ENCODE measurements around the gene LINC00305.

The LINC00305 gene

DNA sequence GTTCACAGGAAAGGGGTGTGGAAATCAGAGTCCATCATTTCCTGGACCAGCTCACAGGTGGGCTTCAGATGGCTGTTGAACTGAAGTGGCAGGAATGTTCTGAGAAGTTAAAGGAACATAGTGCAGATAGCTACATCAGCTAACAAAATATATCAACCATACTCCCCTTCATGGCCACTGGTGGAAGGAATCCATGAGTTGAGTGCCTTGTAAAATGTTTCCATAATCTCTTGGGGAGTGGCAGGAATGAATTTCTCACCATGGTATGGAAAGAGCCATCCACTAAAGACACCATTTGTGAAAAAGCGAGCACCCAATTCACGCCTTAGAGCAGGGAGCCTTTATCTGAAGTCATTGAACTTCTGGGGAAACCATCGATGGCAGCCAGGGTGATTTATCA is at the start of gene LINC00305:
TSS of gene LINC00305 (minus strand) at position 101 of the 400 bp plus-strand sequence.
- DNase-seq (ENCODE audit: low spot score), result no peak

DNA sequence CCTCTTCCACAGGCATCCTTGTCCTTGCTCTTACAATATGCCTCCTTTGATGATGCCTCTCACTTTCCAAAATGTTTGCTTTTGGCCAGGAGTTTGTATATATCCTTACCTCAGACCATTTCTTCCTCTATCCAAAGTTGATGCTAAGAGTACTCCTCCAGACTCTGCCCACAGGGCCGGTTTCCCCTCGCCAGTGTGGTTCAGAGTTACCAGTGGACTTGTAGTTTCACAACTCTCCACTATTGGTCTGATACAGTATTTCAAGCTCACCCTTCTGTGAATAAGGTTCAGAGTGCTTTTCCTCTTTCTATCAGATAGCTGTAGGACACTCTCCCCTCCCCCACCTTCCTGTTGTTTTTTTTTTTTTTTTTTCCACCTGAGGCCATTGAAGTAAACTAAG is 42.2 kb upstream of the LINC00305 start:
- no peak for DNase-seq (ENCODE audit: low spot score)

DNA sequence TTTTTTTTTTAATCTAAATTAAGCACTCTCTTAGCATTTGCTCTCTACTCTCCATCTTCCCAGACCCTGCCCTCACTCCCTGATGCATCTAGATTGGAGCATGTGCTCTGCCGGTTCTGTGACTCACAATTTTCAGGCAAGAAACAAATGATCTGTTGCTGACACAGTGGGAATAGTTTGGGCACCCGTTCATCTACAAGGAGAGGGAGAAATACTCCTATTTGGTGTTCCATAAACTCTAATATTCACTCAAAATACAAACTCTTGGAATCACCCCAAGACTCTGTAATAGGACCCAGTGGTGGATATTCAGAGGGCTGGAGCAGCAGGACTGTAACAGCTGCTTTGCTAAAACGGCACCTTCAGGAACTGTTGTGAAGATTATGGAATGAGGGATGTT is 37.1 kb upstream of the LINC00305 start:
- DNase-seq (ENCODE audit: low spot score), result no peak

- DNase-seq (ENCODE audit: low spot score), result no peak
Observed at GRCh38 chr18:64183665-64184064, 34.8 kb upstream of the LINC00305 start.

GRCh38 chr18:64180617-64181016 is 31.7 kb upstream of the LINC00305 start:
- no peak for DNase-seq (ENCODE audit: low spot score)

GRCh38 chr18:64180171-64180570 is 31.3 kb upstream of the LINC00305 start:
- no peak for DNase-seq (ENCODE audit: low spot score)

DNA sequence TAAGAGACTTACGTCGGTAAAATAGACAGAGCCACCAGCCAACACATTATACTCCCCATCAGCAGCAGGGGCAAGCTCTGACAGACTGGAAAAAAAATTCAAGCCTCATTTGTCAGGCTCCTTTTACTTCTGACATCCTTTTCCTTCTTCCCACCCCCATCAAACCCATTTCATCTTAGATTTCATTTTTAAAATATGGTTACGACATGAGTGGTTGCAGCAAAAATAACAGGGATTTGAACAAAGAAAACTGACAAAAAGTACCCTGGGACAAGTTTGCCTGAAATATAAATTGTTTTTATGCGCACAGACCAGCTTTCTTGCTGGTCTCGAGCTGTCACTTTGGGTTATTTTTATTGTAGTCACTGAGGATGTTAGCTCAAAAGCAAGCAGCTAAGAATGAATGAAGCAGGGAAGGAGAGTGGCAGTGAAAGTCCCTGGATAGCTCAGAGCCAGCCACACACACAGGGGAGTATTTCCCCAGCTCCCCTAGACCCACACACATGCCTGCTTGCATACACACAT is 30.7 kb upstream of the LINC00305 start:
- DNase-seq (ENCODE audit: low spot score), result no peak

DNA sequence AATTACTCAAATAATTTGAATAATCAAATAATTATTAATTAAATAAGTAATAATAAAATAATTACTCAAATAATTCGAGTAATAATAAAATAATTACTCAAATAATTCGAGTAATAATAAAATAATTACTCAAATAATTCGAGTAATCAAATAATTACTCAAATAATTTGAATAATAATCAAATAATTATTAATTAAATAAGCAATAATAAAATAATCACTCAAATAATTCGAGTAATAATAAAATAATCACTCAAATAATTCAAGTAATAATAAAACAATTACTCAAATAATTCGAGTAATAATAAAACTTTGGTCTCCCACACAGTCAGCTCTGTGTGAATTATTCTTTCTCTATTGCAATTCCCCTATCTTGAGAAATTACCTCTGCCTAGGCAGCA is 30.0 kb upstream of the LINC00305 start:
- DNase-seq (ENCODE audit: low spot score), result no peak

DNA sequence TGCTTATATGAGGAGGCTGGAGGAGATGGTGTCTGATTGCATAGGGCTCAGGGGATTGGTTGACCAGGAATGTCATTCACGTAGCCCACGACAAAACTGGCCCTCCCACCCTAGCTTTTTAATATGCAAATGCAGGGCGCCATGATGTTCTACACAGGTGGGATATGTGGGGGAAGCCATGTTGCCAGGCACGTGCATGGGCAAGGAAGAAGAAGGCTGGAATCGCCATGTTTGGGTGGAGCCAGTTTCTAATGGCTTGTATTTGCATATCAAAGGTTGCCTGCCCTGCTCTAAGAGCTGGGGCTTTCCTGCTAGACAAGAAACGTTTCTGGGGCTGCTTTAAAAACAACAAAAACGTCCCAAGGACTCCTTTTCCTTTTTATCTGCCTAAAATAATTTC is 26.5 kb upstream of the LINC00305 start:
- DNase-seq (ENCODE audit: low spot score), result no peak

- no peak for DNase-seq (ENCODE audit: low spot score)
Observed at GRCh38 chr18:64171576-64171975, 22.7 kb upstream of the LINC00305 start.

DNA sequence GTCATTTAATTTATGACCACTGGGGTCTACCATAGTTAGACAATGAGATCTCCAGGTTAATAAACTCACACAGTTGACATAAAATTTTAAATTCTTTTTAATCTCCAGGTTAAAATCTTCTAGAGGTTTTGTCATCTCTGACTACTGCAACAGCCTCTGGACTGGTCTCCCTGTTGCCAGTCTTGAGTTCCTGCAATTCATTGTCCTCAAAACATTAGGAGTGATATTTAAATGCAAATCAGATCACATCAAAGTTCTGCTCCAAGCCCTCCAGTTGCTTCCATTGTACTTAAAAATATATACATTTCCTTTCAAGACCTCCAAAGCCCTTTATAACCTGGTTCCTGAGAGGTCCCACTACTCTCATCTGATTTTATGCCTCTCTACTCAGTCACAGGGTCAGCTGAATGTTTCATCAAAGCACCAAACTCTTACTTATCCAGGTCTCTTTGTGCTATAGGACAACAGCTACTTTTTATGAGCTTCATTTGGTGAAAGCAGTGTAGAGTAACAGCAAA is 18.6 kb upstream of the LINC00305 start:
- no peak for DNase-seq (ENCODE audit: low spot score)

- DNase-seq (ENCODE audit: low spot score), result no peak
Observed at GRCh38 chr18:64165906-64166305, 17.0 kb upstream of the LINC00305 start.

DNA sequence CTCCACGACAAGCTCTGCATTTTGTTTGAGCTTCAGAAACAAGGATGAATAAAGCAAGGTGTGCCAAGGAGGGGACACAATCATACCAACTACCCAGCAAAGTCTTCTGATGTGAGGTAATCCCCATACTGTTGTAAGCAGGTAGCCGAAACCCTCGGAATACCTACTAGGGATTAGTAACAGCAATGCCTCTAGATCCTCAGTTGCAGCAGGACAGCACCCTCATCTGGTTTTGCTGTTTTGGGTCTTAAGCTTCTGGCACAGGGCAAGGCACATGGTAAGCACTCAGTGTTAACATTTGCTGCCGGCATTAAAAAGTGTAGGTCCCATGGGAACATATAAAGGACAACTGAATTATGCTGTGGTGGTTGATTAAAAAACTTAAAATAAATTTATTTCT is 16.0 kb upstream of the LINC00305 start:
- DNase-seq (ENCODE audit: low spot score), result no peak

- DNase-seq (ENCODE audit: low spot score), result no peak
Observed at GRCh38 chr18:64149916-64150438, 1.1 kb upstream of the LINC00305 start.

DNA sequence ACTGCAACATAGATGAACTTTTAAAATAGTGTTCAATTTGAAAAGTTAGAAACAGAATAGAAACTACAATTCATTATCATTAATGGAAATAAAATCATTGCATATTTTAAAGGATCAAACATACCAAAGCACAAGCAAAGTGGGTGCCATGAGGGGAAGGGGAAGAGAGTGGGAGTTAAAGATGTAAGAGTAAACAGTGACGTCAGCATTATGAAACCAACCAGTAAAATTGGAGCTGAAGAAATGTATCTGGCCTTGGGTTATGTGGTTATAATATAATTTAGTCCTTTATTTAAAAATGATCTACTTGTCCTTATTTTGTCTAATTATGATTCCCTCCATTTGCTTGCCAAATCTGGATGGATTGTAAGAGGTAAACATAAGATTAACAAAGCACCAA is 6.0 kb downstream of the LINC00305 start:
- DNase-seq (ENCODE audit: low spot score), result no peak

- DNase-seq (ENCODE audit: low spot score), result no peak
Observed at GRCh38 chr18:64137914-64138313, 11.0 kb downstream of the LINC00305 start.

DNA sequence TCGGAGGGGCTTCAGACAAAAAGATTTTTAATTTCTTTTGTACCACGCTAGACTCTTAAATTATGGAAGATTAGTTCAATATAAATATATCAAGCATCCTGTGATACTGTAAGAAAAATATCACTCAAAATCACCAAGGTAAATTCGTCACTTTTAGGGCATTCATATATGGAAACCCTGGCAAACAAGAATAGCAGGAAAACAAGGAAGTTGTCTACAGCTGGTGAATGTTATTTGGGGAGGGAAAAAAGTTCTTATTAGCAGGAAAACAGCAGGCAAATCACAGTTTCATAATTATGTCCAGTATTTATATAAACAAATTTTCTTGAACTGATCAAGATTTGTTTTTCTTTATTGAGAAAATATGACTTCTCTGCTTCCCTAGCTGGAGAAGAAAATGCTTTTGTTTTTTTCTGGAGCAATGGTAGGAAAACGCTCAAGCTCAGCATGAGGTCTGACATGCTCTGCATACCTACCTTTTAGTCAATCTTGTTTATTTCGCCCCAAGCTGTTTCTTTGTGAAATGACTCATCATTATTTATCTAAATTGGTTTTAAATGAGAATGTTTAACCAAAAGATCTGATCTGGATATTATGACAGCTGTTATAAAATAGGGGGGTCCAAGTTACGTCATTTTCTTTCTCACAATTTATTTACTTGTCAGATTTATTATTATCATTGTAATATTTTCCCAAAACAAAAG is 14.7 kb downstream of the LINC00305 start:
- DNase-seq (ENCODE audit: low spot score), result no peak

DNA sequence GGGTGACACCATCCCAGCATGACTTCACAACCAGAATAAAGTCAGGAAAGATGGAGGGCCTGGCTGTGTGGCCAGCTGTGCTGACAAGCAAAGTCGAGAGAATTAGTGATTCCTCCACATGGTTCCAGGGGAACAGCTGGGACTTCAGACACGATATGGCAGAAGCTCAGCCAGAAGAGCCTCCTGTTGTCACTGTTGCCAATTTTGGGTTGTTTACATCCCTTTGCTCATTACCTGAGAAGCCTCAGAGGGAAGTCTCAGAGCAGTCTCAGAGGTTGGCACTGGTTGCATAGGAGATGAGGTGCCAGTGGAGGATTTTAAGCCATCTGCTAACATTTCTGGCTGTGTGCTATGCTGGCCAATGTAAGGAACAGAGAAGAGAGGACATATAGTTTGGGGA is 16.0 kb downstream of the LINC00305 start:
- DNase-seq (ENCODE audit: low spot score), result no peak

DNA sequence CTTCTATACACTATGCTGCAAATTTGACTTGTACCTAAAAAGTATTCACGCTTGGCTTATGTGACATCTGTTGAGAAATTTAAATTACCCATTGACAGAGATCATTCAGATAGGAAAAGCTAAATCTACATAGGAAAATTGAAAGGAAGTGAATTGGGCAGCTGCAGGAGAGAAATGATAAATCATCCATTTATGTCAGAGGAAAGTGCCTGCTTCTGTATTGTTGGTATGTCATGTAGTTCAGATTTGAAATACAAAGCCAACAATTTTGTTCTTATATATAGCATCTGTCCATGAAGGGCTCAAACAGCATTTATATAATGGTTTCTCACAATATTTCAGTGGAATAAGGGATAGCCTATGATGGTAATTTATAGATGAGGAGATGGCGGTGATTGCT is 17.6 kb downstream of the LINC00305 start:
- DNase-seq (ENCODE audit: low spot score), result no peak

DNA sequence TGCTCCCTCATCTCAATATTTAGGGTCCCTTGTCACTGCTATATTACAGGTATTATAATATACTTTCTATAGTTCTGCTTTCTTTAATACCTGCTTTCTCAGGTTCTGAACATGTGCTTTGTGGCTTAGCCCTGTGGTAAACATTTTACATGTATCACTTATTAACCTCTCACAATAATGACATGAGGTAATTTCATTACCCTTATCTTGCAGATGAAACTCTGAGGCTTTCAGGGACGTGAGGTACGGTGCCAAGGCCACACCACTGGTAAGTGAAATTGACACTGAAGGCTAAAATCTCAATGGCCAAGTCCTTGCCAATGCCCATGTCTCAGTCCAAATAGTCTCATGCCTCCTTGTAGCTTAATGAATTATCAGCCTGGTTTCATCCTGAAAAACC is 21.7 kb downstream of the LINC00305 start:
- no peak for DNase-seq (ENCODE audit: low spot score)

- no peak for DNase-seq (ENCODE audit: low spot score)
Observed at GRCh38 chr18:64119916-64120315, 29.0 kb downstream of the LINC00305 start.

- DNase-seq (ENCODE audit: low spot score), result no peak
Observed at GRCh38 chr18:64118406-64118805, 30.5 kb downstream of the LINC00305 start.

- DNase-seq (ENCODE audit: low spot score), result no peak
Observed at GRCh38 chr18:64116571-64117175, 32.2 kb downstream of the LINC00305 start.
